Breast epithelium (tissue), 3 donors: ENCODE results near the gene ADCY5.

Source experiments
- POLR2A ChIP-seq: fragments of 450-650 bp; IDR thresholded peaks from one replicate; pipeline ENCODE4 v1.6.1; 2016; ENCODE audit warnings: antibody characterized with exemption, mild to moderate bottlenecking, moderate library complexity
- POLR2AphosphoS5 ChIP-seq, 3 donors: sonication (generic); formaldehyde crosslinking; IDR thresholded peaks; one replicate each; pipeline ENCODE4 v1.6.1; 2017; ENCODE audit warnings: antibody characterized with exemption in 3 of 3

DNA sequence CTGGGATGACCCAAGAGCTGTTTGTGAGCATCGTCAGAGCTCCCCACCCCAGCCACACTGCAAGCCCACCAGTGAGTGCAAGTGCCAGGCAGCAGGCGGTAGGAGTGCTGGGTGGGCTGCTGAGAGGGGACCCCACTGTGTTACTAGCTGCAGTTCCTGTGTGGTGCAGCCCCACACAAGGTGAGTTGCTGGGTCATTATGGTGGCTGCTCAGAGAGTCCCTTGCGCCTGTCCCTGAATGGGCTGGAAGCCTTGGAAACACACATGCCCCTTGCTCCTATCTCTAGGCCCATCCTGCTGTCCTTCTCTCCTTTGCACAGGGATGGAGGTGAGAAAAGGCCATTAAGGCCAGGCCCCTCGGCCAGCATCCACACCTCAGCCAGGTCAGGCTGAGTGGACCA, 163.4 kb downstream of the ADCY5 start:
- no peak for TF ChIP-seq POLR2AphosphoS5 (IDR thresholded peaks at IDR 0.05)
- TF ChIP-seq POLR2A: no peak
